Heart left ventricle (tissue), 13 donors: ENCODE results near the gene SRBD1.

Experiments
- POLR2A ChIP-seq, 2 donors: fragments of 450-650 bp; IDR thresholded peaks; one replicate each; pipeline ENCODE4 v1.6.1; 2017; ENCODE audit warnings: antibody characterized with exemption in 2 of 2, mild to moderate bottlenecking in 2 of 2, moderate library complexity in 2 of 2
- TF ChIP-seq, protein P1 (sequence below), 12 donors: fragments of 200-600 bp; sonication (generic) in 4 of 12; IDR thresholded peaks; one replicate each; pipeline versions ENCODE4 v1.5.0 to v1.8.0; 2018 to 2022; ENCODE audit warnings: antibody characterized with exemption in 12 of 12, mild to moderate bottlenecking in 5 of 12
- donor health status: ischemic (EF 13 %, LVEDD 7.1; RV severe dilation, severe dysfunction).
- donor health status: DM: no; HTN: yes; CAD: no.
- donor health status: DM: no; HTN: no; CAD: no.
- donor health status: ischemic (EF 25% LVEDD 6.9; RV normal size, moderate dysfunction).
- donor health status: ischemic (EF 25% LVEDD 5.7; RV mildly dilated, moderate dysfunction).
- donor health status: ischemic (EF 35%, LVEDD 5.7; RV mildly dilated, moderate dysfunction).
- donor health status: nonischemic (EF 11% LVEDD 7.7; RV severe dilation, severe dysfunction).
- donor health status: DM: yes; HTN: yes; CAD: no.
- donor health status: PGD.
- donor health status: ischemic (EF 29% LVEDD 5.4; RV normal size, mild dysfunction).
- donor health status: nonischemic (EF 23%, LVEDD 6.1; RV moderate dilation, normal function).

DNA sequence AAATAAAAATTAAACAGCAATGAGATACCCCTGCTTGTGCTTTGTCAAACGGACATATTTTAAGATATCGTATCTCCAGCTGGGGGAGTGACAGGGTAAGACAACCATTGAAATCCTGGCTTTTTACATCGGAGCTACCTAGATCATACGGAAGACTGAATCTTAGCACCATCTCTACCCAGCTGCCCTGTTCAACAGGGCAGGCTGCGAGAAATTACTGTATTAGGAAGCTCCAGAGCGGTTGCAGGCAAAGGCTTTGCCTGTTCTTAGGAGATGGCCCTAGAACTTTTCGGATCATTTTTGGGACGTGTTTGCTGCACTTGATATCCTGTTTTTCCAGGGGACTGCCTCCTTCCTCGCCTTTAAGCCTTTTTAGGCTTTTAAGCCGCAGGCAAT is 38.4 kb upstream of the SRBD1 start:
- TF ChIP-seq POLR2A (IDR thresholded peaks at IDR 0.05), result no peak
- TF ChIP-seq, protein P1, sequence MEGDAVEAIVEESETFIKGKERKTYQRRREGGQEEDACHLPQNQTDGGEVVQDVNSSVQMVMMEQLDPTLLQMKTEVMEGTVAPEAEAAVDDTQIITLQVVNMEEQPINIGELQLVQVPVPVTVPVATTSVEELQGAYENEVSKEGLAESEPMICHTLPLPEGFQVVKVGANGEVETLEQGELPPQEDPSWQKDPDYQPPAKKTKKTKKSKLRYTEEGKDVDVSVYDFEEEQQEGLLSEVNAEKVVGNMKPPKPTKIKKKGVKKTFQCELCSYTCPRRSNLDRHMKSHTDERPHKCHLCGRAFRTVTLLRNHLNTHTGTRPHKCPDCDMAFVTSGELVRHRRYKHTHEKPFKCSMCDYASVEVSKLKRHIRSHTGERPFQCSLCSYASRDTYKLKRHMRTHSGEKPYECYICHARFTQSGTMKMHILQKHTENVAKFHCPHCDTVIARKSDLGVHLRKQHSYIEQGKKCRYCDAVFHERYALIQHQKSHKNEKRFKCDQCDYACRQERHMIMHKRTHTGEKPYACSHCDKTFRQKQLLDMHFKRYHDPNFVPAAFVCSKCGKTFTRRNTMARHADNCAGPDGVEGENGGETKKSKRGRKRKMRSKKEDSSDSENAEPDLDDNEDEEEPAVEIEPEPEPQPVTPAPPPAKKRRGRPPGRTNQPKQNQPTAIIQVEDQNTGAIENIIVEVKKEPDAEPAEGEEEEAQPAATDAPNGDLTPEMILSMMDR (IDR thresholded peaks at IDR 0.05), result peak in 2 of 12 donors; percentile 6 to 24
